Bronchial epithelial cell (primary cell): ENCODE results near the gene SH3D19. TPM values are rescaled to one million over a fixed set of nuclear protein-coding genes. Genes with fewer than 3 reads are reported as not detected.
A peak's percentile ranks its signal among the peaks of the same experiment; 100 is the strongest.

Source experiments
- DNase-seq: peaks from one replicate; pipeline ENCODE4 v3.0.0-alpha.2; 2010; ENCODE audit warnings: low read depth
- FAIRE-seq: peaks from 2 replicates; lab custom pipeline; 2011; peaks lifted over from hg19 to GRCh38; lab: Jason Lieb, UNC
- H3K27me3 ChIP-seq: 2 replicates; pipeline ENCODE4 v1.5.1; 2011; ENCODE audit warnings: low read length; ENCODE audit not compliant: control insufficient read depth, insufficient read depth
- H3K36me3 ChIP-seq: 2 replicates; pipeline ENCODE4 v1.5.1; 2011; ENCODE audit warnings: low read length; ENCODE audit not compliant: control insufficient read depth, insufficient read depth
- H3K4me3 ChIP-seq: 2 replicates; pipeline ENCODE4 v1.5.1; 2011; ENCODE audit warnings: mild to moderate bottlenecking, low read depth, low read length, control low read depth
- total RNA-seq: library from RNA; depleted of rRNA; stranded (reverse); fragments of >200 nt; gene quantifications from 2 replicates; pipeline ENCODE4 v1.2.1, GENCODE V29; 2014
- TF ChIP-seq, protein P1 (sequence below): IDR thresholded peaks from 2 replicates; pipeline ENCODE4 v1.5.1; 2011; ENCODE audit warnings: mild to moderate bottlenecking, moderate library complexity, low read length, control low read depth, inconsistent platforms; ENCODE audit not compliant: insufficient read depth, severe bottlenecking

SH3D19 gene
- total RNA-seq, 1 donor from 2014 or later: 13.2 TPM

DNA sequence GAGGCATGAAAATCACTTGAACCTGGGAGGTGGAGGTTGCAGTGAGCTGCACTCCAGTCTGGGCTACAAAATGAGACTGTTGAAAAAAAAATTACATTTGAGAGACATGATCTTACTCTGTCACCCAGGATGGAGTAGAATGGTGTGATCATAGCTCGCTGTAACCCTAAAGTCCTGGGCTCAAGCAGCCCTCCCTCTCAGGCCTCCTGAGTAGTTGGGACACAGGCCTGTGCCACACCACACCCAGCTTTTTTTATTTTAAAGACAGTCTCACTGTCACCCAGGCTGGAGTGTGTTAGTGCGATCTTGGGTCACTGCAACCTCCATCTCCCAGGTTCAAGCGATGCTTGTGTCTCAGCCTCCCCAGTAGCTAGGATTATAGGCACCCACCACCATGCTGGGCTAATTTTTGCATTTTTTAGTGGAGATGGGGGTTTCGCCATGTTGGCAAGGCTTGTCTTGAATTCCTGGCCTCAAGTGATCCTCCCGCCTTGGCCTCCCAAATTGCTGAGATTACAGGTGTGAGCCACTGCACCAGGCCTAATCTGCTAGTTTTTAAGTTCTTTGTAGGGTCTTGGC lies 219.9 kb downstream of the SH3D19 start:
- TF ChIP-seq, protein P1, sequence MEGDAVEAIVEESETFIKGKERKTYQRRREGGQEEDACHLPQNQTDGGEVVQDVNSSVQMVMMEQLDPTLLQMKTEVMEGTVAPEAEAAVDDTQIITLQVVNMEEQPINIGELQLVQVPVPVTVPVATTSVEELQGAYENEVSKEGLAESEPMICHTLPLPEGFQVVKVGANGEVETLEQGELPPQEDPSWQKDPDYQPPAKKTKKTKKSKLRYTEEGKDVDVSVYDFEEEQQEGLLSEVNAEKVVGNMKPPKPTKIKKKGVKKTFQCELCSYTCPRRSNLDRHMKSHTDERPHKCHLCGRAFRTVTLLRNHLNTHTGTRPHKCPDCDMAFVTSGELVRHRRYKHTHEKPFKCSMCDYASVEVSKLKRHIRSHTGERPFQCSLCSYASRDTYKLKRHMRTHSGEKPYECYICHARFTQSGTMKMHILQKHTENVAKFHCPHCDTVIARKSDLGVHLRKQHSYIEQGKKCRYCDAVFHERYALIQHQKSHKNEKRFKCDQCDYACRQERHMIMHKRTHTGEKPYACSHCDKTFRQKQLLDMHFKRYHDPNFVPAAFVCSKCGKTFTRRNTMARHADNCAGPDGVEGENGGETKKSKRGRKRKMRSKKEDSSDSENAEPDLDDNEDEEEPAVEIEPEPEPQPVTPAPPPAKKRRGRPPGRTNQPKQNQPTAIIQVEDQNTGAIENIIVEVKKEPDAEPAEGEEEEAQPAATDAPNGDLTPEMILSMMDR: no peak
- H3K36me3 ChIP-seq: peaks cover 11% of the 10 kb centered on the region

DNA sequence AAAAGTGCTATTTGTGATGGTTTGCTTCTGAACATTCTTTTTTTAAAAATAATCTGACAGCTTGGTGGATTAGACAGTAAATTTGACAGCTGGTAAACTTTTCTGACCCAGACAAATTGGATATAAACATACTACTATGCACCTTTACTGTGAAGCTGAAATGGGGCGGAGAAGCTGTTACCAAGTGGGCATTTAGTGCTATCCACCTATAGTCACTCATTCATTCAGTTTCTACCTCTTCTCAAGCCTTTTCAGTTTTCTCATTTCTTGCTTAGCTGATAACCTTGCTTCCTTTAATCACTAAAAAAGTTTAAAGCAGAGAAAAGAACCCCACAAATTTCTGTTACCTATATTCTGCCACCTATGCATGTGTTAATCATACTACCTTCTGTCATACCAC lies 220.8 kb downstream of the SH3D19 start:
- TF ChIP-seq, protein P1: no peak
- Histone ChIP-seq H3K27me3 (no peaks in the 10 kb centered on the region), H3K36me3 (peaks cover 12% of the 10 kb centered on the region), H3K4me3 (no peak overlapping the region)
- DNase-seq (no peak), FAIRE-seq (no peak)

More for the DNA sequence above, 219.9 kb downstream of the SH3D19 start:
- Histone ChIP-seq H3K27me3 (no peaks in the 10 kb centered on the region), H3K4me3 (no peak overlapping the region)
- no peak for FAIRE-seq
- no peak for DNase-seq

DNA sequence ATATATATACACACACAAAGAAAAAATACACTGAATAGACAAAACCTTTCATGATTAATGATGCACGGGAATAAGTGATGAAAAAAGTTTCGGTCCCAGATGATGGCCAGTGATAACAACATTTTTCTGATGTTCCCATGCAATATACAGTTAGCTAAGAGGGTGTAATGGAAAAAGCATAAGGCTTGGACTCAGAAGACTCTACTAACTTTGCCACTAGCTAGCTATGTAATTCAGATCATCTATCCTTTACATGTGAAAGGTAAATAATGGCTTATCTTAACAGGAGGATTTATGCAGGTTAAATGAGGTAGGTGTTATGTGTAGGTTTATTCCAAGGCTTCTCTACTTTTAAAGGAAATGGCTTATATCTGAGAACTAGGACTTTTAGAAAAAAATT lies 221.6 kb downstream of the SH3D19 start:
- H3K4me3 ChIP-seq: no peak overlapping the region
- TF ChIP-seq, protein P1: no peak
- no peaks in the 10 kb centered on the region for H3K27me3 ChIP-seq
- H3K36me3 ChIP-seq: peaks cover 12% of the 10 kb centered on the region
- FAIRE-seq (no peak), DNase-seq (no peak)

DNA sequence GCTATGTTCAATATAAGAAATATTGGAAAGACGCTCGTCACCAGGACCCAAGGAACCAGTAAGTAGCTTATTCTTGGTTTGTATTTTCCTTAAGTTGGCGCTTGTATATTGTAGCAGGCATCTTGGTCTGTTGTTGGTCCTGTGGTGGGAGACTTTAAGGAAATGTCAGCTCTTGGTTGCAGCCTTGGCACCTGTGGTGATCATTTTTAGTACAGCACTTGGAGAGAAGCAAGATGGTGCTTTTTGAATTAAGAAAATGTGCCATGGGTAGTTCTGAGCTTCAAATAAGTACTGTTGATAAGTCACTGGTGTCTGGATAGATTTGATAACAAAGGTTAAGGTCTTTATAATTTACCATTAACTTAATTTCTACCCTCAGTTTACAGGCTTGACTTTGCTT lies 224.9 kb downstream of the SH3D19 start:
- DNase-seq (no peak), FAIRE-seq (no peak)
- Histone ChIP-seq H3K36me3 (peaks cover 12% of the 10 kb centered on the region), H3K4me3 (peak overlapping the region; percentile 83), H3K27me3 (no peaks in the 10 kb centered on the region)
- TF ChIP-seq, protein P1: no peak

DNA sequence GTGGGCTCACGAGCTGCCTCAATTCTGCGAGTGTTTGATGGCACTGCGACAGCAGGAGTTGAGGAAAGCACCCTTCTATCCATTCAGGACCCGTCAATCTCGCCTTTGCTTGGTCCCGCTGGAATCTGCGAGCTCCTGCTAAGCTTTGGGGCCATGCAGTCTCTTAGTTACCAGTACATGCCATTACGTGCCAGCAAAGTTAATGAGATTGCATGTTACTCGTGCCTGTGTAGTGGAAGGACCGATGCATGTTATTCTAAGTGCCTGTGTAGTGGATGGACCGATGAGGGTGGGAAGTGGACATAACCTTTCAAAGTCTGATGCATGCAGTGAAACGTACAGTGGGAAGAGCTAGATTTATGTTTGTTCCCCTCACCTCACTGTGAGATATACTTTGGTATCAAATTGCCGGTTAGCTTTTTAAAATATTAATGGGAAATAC lies 225.4 kb downstream of the SH3D19 start:
- peak; percentile 29 for DNase-seq
- no peak for FAIRE-seq
- Histone ChIP-seq H3K36me3 (peaks cover 12% of the 10 kb centered on the region), H3K27me3 (no peaks in the 10 kb centered on the region), H3K4me3 (peak overlapping the region; percentile 83)
- TF ChIP-seq, protein P1: no peak
